ENCODE data around the gene PYGO2.

The PYGO2 gene

GRCh38 chr1:154934358-154934948 is 27.1 kb downstream of the PYGO2 start:
- Histone ChIP-seq H3K36me3 (ENCODE audit: low read length) (no peaks in the 10 kb centered on the region), H3F3A (ENCODE audit: insufficient read depth) (peaks cover 10% of the 10 kb centered on the region), H3K4me2 (ENCODE audit: low read depth, low read length, poor library complexity, severe bottlenecking) (no peak overlapping the region), H3K9ac (ENCODE audit: low read length) (no peak overlapping the region), H2AFZ (ENCODE audit: low read depth, low read length, severe bottlenecking) (no peak overlapping the region), H3K79me2 (ENCODE audit: insufficient read depth, low read length) (peaks cover 13% of the 10 kb centered on the region), H3K9me2 (replicated peaks; ENCODE audit: insufficient read depth, low read length) (no peaks in the 10 kb centered on the region), H3K27ac (ENCODE audit: low read depth, low read length) (no peak overlapping the region), H4K20me1 (ENCODE audit: low read depth, low read length) (no peaks in the 10 kb centered on the region), H3K27me3 (ENCODE audit: low read length) (no peaks in the 10 kb centered on the region), H3K4me3 (ENCODE audit: insufficient read depth, low read length, poor library complexity, severe bottlenecking) (no peak overlapping the region), H3K9me3 (ENCODE audit: insufficient read depth, low read length) (no peaks in the 10 kb centered on the region)
- TF ChIP-seq CTCF (IDR thresholded peaks at IDR 0.05; ENCODE audit: insufficient read depth, low read length, poor library complexity, severe bottlenecking) (no peak), EZH2phosphoT487 (conservative IDR thresholded peaks at IDR 0.05; ENCODE audit: low read length) (no peak)

GRCh38 chr1:154931940-154932487 is 29.6 kb downstream of the PYGO2 start:
- no peaks in the 10 kb centered on the region for H3F3A ChIP-seq (ENCODE audit: insufficient read depth)
- H3K27me3 ChIP-seq (ENCODE audit: low read length): no peaks in the 10 kb centered on the region
- peaks cover 13% of the 10 kb centered on the region for H3K79me2 ChIP-seq (ENCODE audit: insufficient read depth, low read length)
- H3K36me3 ChIP-seq (ENCODE audit: low read length): no peaks in the 10 kb centered on the region; the same call in 1 of the 2 replicates
- TF ChIP-seq CTCF (IDR thresholded peaks at IDR 0.05; ENCODE audit: insufficient read depth, low read length, poor library complexity, severe bottlenecking): no peak
- no peak for TF ChIP-seq EZH2phosphoT487 (conservative IDR thresholded peaks at IDR 0.05; ENCODE audit: low read length)
- H3K9me3 ChIP-seq (ENCODE audit: insufficient read depth, low read length): no peaks in the 10 kb centered on the region
- H3K27ac ChIP-seq (ENCODE audit: low read depth, low read length): no peak overlapping the region
- H3K9me2 ChIP-seq (replicated peaks; ENCODE audit: insufficient read depth, low read length): no peaks in the 10 kb centered on the region
- H3K4me2 ChIP-seq (ENCODE audit: low read depth, low read length, poor library complexity, severe bottlenecking): no peak overlapping the region
- H3K4me3 ChIP-seq (ENCODE audit: insufficient read depth, low read length, poor library complexity, severe bottlenecking): no peak overlapping the region
- no peak overlapping the region for H2AFZ ChIP-seq (ENCODE audit: low read depth, low read length, severe bottlenecking)
- H3K9ac ChIP-seq (ENCODE audit: low read length): no peak overlapping the region
- H4K20me1 ChIP-seq (ENCODE audit: low read depth, low read length): no peaks in the 10 kb centered on the region

- no peaks in the 10 kb centered on the region for H3K9me3 ChIP-seq (ENCODE audit: insufficient read depth, low read length)
- TF ChIP-seq CTCF (IDR thresholded peaks at IDR 0.05; ENCODE audit: insufficient read depth, low read length, poor library complexity, severe bottlenecking) (no peak), EZH2phosphoT487 (conservative IDR thresholded peaks at IDR 0.05; ENCODE audit: low read length) (no peak)
- peaks cover 3% of the 10 kb centered on the region; the same call in 1 of the 2 replicates for H3K36me3 ChIP-seq (ENCODE audit: low read length)
- H3K27me3 ChIP-seq (ENCODE audit: low read length): no peaks in the 10 kb centered on the region
- H3K27ac ChIP-seq (ENCODE audit: low read depth, low read length): no peak overlapping the region
- H4K20me1 ChIP-seq (ENCODE audit: low read depth, low read length): no peaks in the 10 kb centered on the region
- H3K4me2 ChIP-seq (ENCODE audit: low read depth, low read length, poor library complexity, severe bottlenecking): no peak overlapping the region
- H3K9me2 ChIP-seq (replicated peaks; ENCODE audit: insufficient read depth, low read length): no peaks in the 10 kb centered on the region
- no peak overlapping the region for H2AFZ ChIP-seq (ENCODE audit: low read depth, low read length, severe bottlenecking)
- H3F3A ChIP-seq (ENCODE audit: insufficient read depth): peaks cover 2% of the 10 kb centered on the region; the same call in 1 of the 2 replicates
- no peak overlapping the region for H3K9ac ChIP-seq (ENCODE audit: low read length)
- no peak overlapping the region for H3K4me3 ChIP-seq (ENCODE audit: insufficient read depth, low read length, poor library complexity, severe bottlenecking)
- no peaks in the 10 kb centered on the region for H3K79me2 ChIP-seq (ENCODE audit: insufficient read depth, low read length)
Measured at GRCh38 chr1:154926201-154926600, 35.4 kb downstream of the PYGO2 start.
